T-helper 2 cell treated with Interferon-gamma antibody and Interleukin-4, amounts not matched to agents 100 ng/mL and 5 ng/mL, for 36 hours (primary cell): ENCODE data around the gene SH2D1A. TPM values are rescaled to one million over a fixed set of nuclear protein-coding genes. Genes with fewer than 3 reads are reported as not detected.

Experiments used
- intact Hi-C: fragments of 100-400 bp; cut with micrococcal nuclease; formaldehyde crosslinking; loops from one replicate; pipeline ENCODE4 v1.15.1; 2023
- total RNA-seq: library from RNA; stranded (reverse); gene quantifications from 2 replicates; pipeline ENCODE4 v1.2.3, GENCODE V29; 2022

Gene SH2D1A
- total RNA-seq, 1 donor from 2014 or later = 45.9 TPM

- intact Hi-C loops = loop anchor here (1.0 to 5.0 kb wide), 4 partner anchors 10 to 487 kb away; partner anchors contain the start of gene XIAP
Observed at GRCh38 chrX:124348885-124349453, 2.6 kb downstream of the SH2D1A start.

- intact Hi-C loops = no loop called here
Observed at GRCh38 chrX:124354648-124355047, 8.3 kb downstream of the SH2D1A start.

GRCh38 chrX:124358800-124359383, 12.5 kb downstream of the SH2D1A start:
- intact Hi-C loops = loop anchor here (1.0 to 2.0 kb wide), 2 partner anchors 10 to 16 kb away; no protein-coding TSS in a partner anchor

GRCh38 chrX:124362072-124362471, 15.7 kb downstream of the SH2D1A start:
- intact Hi-C loops = no loop called here

- intact Hi-C loops = no loop called here
Observed at GRCh38 chrX:124362761-124363160, 16.4 kb downstream of the SH2D1A start.

GRCh38 chrX:124369722-124370121, 23.4 kb downstream of the SH2D1A start:
- intact Hi-C loops = no loop called here

- intact Hi-C loops = no loop called here
Observed at GRCh38 chrX:124373348-124373747, 27.0 kb downstream of the SH2D1A start.

GRCh38 chrX:124378643-124379042, 32.3 kb downstream of the SH2D1A start:
- intact Hi-C loops = no loop called here

GRCh38 chrX:124383354-124383753, 37.0 kb downstream of the SH2D1A start:
- intact Hi-C loops = loop anchor here (10.0 kb wide), 2 partner anchors 289 to 821 kb away; no protein-coding TSS in a partner anchor

GRCh38 chrX:124386401-124386800, 40.0 kb downstream of the SH2D1A start:
- intact Hi-C loops = loop anchor here (5.0 to 10.0 kb wide), 3 partner anchors 39 to 818 kb away; partner anchors contain the start of gene SH2D1A

- intact Hi-C loops = loop anchor here (5.0 to 10.0 kb wide), 3 partner anchors 41 to 816 kb away; partner anchors contain the start of gene SH2D1A
Observed at GRCh38 chrX:124388562-124388961, 42.2 kb downstream of the SH2D1A start.

- intact Hi-C loops = loop anchor here (5.0 kb wide), 1 partner anchor 180 kb away; no protein-coding TSS in a partner anchor
Observed at GRCh38 chrX:124392794-124393193, 46.4 kb downstream of the SH2D1A start.

GRCh38 chrX:124393238-124393637, 46.9 kb downstream of the SH2D1A start:
- intact Hi-C loops = loop anchor here (5.0 kb wide), 1 partner anchor 181 kb away; no protein-coding TSS in a partner anchor

GRCh38 chrX:124393659-124394058, 47.3 kb downstream of the SH2D1A start:
- intact Hi-C loops = loop anchor here (5.0 kb wide), 1 partner anchor 181 kb away; no protein-coding TSS in a partner anchor

- intact Hi-C loops = no loop called here
Observed at GRCh38 chrX:124395145-124395880, 49.0 kb downstream of the SH2D1A start.

- intact Hi-C loops = no loop called here
Observed at GRCh38 chrX:124401696-124402095, 55.3 kb downstream of the SH2D1A start.

GRCh38 chrX:124405868-124406267, 59.5 kb downstream of the SH2D1A start:
- intact Hi-C loops = loop anchor here (5.0 kb wide), 1 partner anchor 726 kb away; no protein-coding TSS in a partner anchor

- intact Hi-C loops = loop anchor here (5.0 kb wide), 1 partner anchor 726 kb away; no protein-coding TSS in a partner anchor
Observed at GRCh38 chrX:124406294-124407014, 60.1 kb downstream of the SH2D1A start.

- intact Hi-C loops = loop anchor here (5.0 kb wide), 1 partner anchor 725 kb away; no protein-coding TSS in a partner anchor
Observed at GRCh38 chrX:124407226-124407625, 60.9 kb downstream of the SH2D1A start.

GRCh38 chrX:124408380-124408779, 62.0 kb downstream of the SH2D1A start:
- intact Hi-C loops = loop anchor here (5.0 kb wide), 1 partner anchor 724 kb away; no protein-coding TSS in a partner anchor

GRCh38 chrX:124413244-124413643, 66.9 kb downstream of the SH2D1A start:
- intact Hi-C loops = no loop called here
